T-cell (primary cell): ENCODE data around the gene ATP6V0E1. TPM values are rescaled to one million over a fixed set of nuclear protein-coding genes. Genes with fewer than 3 reads are reported as not detected.
A peak's percentile ranks its signal among the peaks of the same experiment; 100 is the strongest.
"Not testable (repeated sequence)": the region's sequence is repeated elsewhere in the genome, so short reads cannot be mapped to it uniquely, and the experiment has no call there.

Experiments used
- ATAC-seq, 4 experiments: fragments of 200-7000 bp in 3 of 4; fragments of 150-1000 bp in 1 of 4; cut with Tn5 transposase; replicated peaks in 1 of 4; 1 replicate in 3 of 4; 2 replicates in 1 of 4; pipeline ENCODE4 v1.10.0; 2021; ENCODE audit warnings: moderate library complexity in 3 of 4, mild to moderate bottlenecking in 2 of 4, moderate number of reproducible peaks in 1 of 4
- CTCF ChIA-PET, 2 donors: fragments of 300-600 bp; sonication (Branson Sonifier 250); formaldehyde crosslinking; loops; one replicate each; lab custom pipeline; 2022; ENCODE audit warnings: antibody characterized with exemption in 2 of 2; lab: Charles Lee
- POLR2A ChIA-PET, 2 donors: fragments of 300-600 bp; sonication (Branson Sonifier 250); formaldehyde crosslinking; loops; one replicate each; lab custom pipeline; 2022; ENCODE audit warnings: antibody characterized with exemption in 2 of 2; lab: Charles Lee
- DNase-seq, 35 experiments: peaks; one replicate each; pipeline versions ENCODE4 v3.0.0 to v3.0.0-alpha.2; 2013 to 2023
- H3K27ac ChIP-seq: one replicate; pipeline ENCODE4 v1.5.1; 2013; ENCODE audit warnings: low read length
- H3K27me3 ChIP-seq, 2 experiments: replicated peaks in 1 of 2; 1 replicate in 1 of 2; 2 replicates in 1 of 2; pipeline versions ENCODE4 v1.6.1 to v1.7.0; 2013; ENCODE audit warnings: low read length in 1 of 2, mixed read lengths in 1 of 2; ENCODE audit not compliant: control insufficient read depth in 2 of 2, insufficient read depth in 2 of 2; ENCODE audit errors: extremely low read depth in 1 of 2
- H3K36me3 ChIP-seq, 2 donors: 1 replicate in 1 of 2; 2 replicates in 1 of 2; pipeline versions ENCODE4 v1.6.1 to v1.7.0; 2013; ENCODE audit warnings: low read length in 1 of 2; ENCODE audit not compliant: control insufficient read depth in 2 of 2, insufficient read depth in 1 of 2; ENCODE audit errors: extremely low read depth in 1 of 2
- H3K4me1 ChIP-seq, 2 experiments: 1 replicate in 1 of 2; 2 replicates in 1 of 2; pipeline versions ENCODE4 v1.6.1 to v1.7.0; 2013; ENCODE audit warnings: low read length in 2 of 2, mixed read lengths in 1 of 2; ENCODE audit not compliant: insufficient read depth in 2 of 2, control insufficient read depth in 1 of 2; ENCODE audit errors: extremely low read depth in 1 of 2
- H3K4me3 ChIP-seq, 2 donors: 1 replicate in 1 of 2; 2 replicates in 1 of 2; pipeline versions ENCODE4 v1.5.1 to v1.7.0; 2013; ENCODE audit warnings: mild to moderate bottlenecking in 2 of 2, low read length in 1 of 2, moderate library complexity in 1 of 2; ENCODE audit not compliant: control insufficient read depth in 1 of 2; ENCODE audit errors: extremely low read depth in 1 of 2
- H3K9me3 ChIP-seq: 2 replicates; pipeline ENCODE4 v1.7.0; 2013
- H3K27ac Mint-ChIP-seq, 2 donors: one replicate each; pipeline ENCODE4 v1.8.0; 2020 to 2021; ENCODE audit warnings: mild to moderate bottlenecking in 2 of 2, mixed read lengths in 2 of 2
- H3K27me3 Mint-ChIP-seq, 2 donors: one replicate each; pipeline ENCODE4 v1.8.0; 2021 to 2022; ENCODE audit warnings: mixed read lengths in 2 of 2
- H3K36me3 Mint-ChIP-seq: one replicate; pipeline ENCODE4 v1.8.0; 2021; ENCODE audit warnings: mixed read lengths
- H3K4me1 Mint-ChIP-seq, 3 donors: one replicate each; pipeline ENCODE4 v1.8.0; 2020 to 2022; ENCODE audit warnings: mixed read lengths in 3 of 3, mild to moderate bottlenecking in 1 of 3
- H3K4me3 Mint-ChIP-seq, 3 donors: one replicate each; pipeline ENCODE4 v1.8.0; 2020 to 2022; ENCODE audit warnings: mild to moderate bottlenecking in 3 of 3, mixed read lengths in 3 of 3, moderate library complexity in 3 of 3
- H3K9me3 Mint-ChIP-seq, 3 donors: one replicate each; pipeline ENCODE4 v1.8.0; 2020 to 2022; ENCODE audit warnings: mixed read lengths in 3 of 3
- WGBS: methylation state at CpG from one replicate; pipeline ENCODE4 v1.1.5; 2013; ENCODE audit warnings: missing lambda C conversion rate; ENCODE audit not compliant: insufficient coverage; 5-methylcytosine and 5-hydroxymethylcytosine counted together
- total RNA-seq, 35 experiments: library from RNA in 6 of 35; stranded (reverse) in 6 of 35; fragments of 120-200 nt in 1 of 35; gene quantifications; one replicate each; pipeline versions ENCODE4 v1.2.1 to v1.2.4 and lab custom pipeline; 2013 to 2026

The ATP6V0E1 gene
- total RNA-seq, 5 donors from 2014 or later (not counting 1 experiment from before 2014, with no cell fraction given) = 81.6 to 156 (median 132) TPM

DNA sequence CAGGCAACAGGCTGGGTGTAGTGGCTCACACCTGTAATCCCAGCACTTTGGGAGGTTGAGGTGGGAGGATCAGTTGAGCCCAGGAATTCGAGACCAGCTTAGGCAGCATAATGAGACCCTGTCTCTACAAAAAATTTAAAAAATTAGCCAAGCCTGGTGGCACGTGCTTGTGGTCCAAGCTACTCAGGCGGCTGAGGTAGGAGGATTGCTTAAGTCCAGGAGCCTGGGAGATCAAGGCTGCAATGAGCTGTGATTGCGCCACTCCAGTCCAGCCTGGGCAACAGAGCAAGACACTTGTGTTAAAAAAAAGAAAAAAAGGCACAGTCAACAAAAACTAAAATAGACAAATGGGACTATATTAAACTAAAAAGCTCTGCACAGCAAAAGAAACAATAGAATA lies 29.3 kb downstream of the ATP6V0E1 start:
- Histone ChIP-seq H3K27me3 (no peaks in the 10 kb centered on the region), H3K4me1 (peaks cover 0 to 6% of the 10 kb centered on the region in 2 experiments), H3K36me3 (peaks cover 5 to 9% of the 10 kb centered on the region in 2 donors), H3K9me3 (no peaks in the 10 kb centered on the region), H3K27ac (no peak overlapping the region), H3K4me3 (no peak overlapping the region)
- H3K36me3 Mint-ChIP-seq = peaks cover 6% of the 10 kb centered on the region
- CTCF ChIA-PET = interaction anchor here (0.6 to 0.7 kb wide), 3 partner anchors 788 to 897 kb away, joined by 3 to 4 read pairs (median 4); no protein-coding TSS in a partner anchor
- peaks cover 52 to 68% (median 65%) of the 10 kb centered on the region in 3 donors for H3K4me1 Mint-ChIP-seq
- DNase-seq (no peak), ATAC-seq (no peak)
- H3K9me3 Mint-ChIP-seq = no peaks in the 10 kb centered on the region
- no peak overlapping the region for H3K27ac Mint-ChIP-seq
- H3K4me3 Mint-ChIP-seq = no peak overlapping the region
- POLR2A ChIA-PET = interaction anchor here in 1 of 2 donors (0.6 kb wide), 1 partner anchor 40 kb away, joined by 5 read pairs; no protein-coding TSS in a partner anchor
- no peaks in the 10 kb centered on the region for H3K27me3 Mint-ChIP-seq
- WGBS = 94% methylated on average over 3 of the region's 4 CpGs

DNA sequence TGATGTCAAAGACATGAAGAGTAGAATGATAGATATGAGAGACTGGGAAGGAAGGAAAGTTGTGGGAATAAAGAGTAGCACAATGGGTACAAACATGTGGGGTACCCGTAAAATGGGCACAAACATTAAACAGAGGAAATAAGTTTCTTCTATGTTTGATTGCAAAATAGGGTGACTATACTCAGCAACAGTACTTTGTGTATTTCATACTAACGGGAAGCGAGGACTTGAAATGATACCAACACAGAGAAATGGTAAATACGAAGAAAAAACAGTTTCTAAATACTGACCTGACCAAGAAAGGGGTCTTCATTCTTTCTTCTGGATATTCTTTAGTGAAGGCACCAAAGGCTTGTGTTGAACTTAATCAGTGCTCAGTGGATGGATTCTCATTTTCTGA lies 31.1 kb downstream of the ATP6V0E1 start:
- POLR2A ChIA-PET = no interaction called here
- peak overlapping the region; percentile 1 to 62 for H3K27ac Mint-ChIP-seq

DNA sequence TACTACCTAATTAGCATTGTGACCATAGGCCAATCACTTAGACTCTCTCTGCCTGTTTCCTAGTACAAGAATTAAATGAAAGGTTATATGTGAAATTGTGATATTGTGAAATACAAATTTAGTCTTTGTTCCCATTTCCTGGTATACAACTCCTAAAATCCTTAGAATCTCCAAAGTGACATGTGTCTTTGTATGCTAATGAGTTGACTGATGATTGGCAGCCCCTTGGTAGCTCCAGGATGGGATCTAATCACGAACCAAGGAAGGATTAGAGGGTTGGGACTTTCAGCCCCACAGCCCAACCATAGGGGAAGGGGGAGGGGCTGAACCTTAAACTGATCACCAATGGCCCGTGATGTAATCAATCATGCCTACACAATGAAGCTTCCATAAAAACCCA lies 31.6 kb downstream of the ATP6V0E1 start:
- Histone ChIP-seq H3K36me3 (peaks cover 5 to 17% of the 10 kb centered on the region in 2 donors), H3K27me3 (no peaks in the 10 kb centered on the region), H3K4me3 (no peak overlapping the region), H3K4me1 (peaks cover 0 to 4% of the 10 kb centered on the region in 2 experiments), H3K27ac (peak overlapping the region; percentile 12), H3K9me3 (no peaks in the 10 kb centered on the region)
- Mint-ChIP-seq H3K36me3 (peaks cover 15% of the 10 kb centered on the region), H3K4me3 (no peak overlapping the region), H3K9me3 (no peaks in the 10 kb centered on the region), H3K27me3 (no peaks in the 10 kb centered on the region), H3K4me1 (peaks cover 53 to 71% (median 64%) of the 10 kb centered on the region in 3 donors), H3K27ac (peak overlapping the region; percentile 70 to 83)
- no peak for DNase-seq
- POLR2A ChIA-PET = no interaction called here
- WGBS = no CpG with 5 or more reads among the region's 2 CpGs
- ATAC-seq = no peak
- CTCF ChIA-PET = interaction anchor here (0.5 to 0.6 kb wide), 2 partner anchors 71 to 222 kb away, joined by 4 read pairs; no protein-coding TSS in a partner anchor

More for the DNA sequence above, 31.1 kb downstream of the ATP6V0E1 start:
- ATAC-seq (no peak), DNase-seq (no peak)
- Histone ChIP-seq H3K36me3 (peaks cover 5 to 12% of the 10 kb centered on the region in 2 donors), H3K27me3 (no peaks in the 10 kb centered on the region), H3K27ac (peak overlapping the region; percentile 12), H3K4me3 (no peak overlapping the region), H3K4me1 (peaks cover 0 to 4% of the 10 kb centered on the region in 2 experiments), H3K9me3 (no peaks in the 10 kb centered on the region)
- Mint-ChIP-seq H3K9me3 (no peaks in the 10 kb centered on the region), H3K36me3 (peaks cover 10% of the 10 kb centered on the region), H3K4me3 (no peak overlapping the region), H3K4me1 (peaks cover 55 to 71% (median 64%) of the 10 kb centered on the region in 3 donors), H3K27me3 (no peaks in the 10 kb centered on the region)
- 100% methylated on average over 1 of the region's 4 CpGs for WGBS
- CTCF ChIA-PET = interaction anchor here in 1 of 2 donors (0.5 kb wide), 1 partner anchor 70 kb away, joined by 4 read pairs; no protein-coding TSS in a partner anchor

GRCh38 chr5:173015598-173016455 lies 32.3 kb downstream of the ATP6V0E1 start:
- peaks cover 21% of the 10 kb centered on the region for H3K36me3 Mint-ChIP-seq
- Histone ChIP-seq H3K27me3 (no peaks in the 10 kb centered on the region), H3K4me3 (no peak overlapping the region), H3K27ac (peak overlapping the region; percentile 12), H3K4me1 (peaks cover 0 to 4% of the 10 kb centered on the region in 2 experiments), H3K36me3 (peaks cover 0 to 23% of the 10 kb centered on the region in 2 donors), H3K9me3 (no peaks in the 10 kb centered on the region)
- no peaks in the 10 kb centered on the region for H3K27me3 Mint-ChIP-seq
- ATAC-seq (no peak), DNase-seq (no peak)
- 93% methylated on average over 9 of the region's 13 CpGs for WGBS
- peaks cover 48 to 69% (median 61%) of the 10 kb centered on the region in 3 donors for H3K4me1 Mint-ChIP-seq
- H3K9me3 Mint-ChIP-seq = no peaks in the 10 kb centered on the region
- ChIA-PET CTCF (interaction anchor here in 1 of 2 donors (0.6 kb wide), 1 partner anchor 222 kb away, joined by 4 read pairs; no protein-coding TSS in a partner anchor), POLR2A (interaction anchor here in 1 of 2 donors (1.2 kb wide), 1 partner anchor 93 kb away, joined by 3 read pairs; no protein-coding TSS in a partner anchor)
- no peak overlapping the region for H3K4me3 Mint-ChIP-seq
- H3K27ac Mint-ChIP-seq = peak overlapping the region; percentile 70 to 83

- Mint-ChIP-seq H3K27me3 (no peaks in the 10 kb centered on the region), H3K4me3 (no peak overlapping the region), H3K36me3 (peaks cover 25% of the 10 kb centered on the region), H3K27ac (peak overlapping the region; percentile 70 to 83), H3K9me3 (no peaks in the 10 kb centered on the region), H3K4me1 (peaks cover 44 to 72% (median 58%) of the 10 kb centered on the region in 3 donors)
- H3K36me3 ChIP-seq = peaks cover 0 to 27% of the 10 kb centered on the region in 2 donors
- CTCF ChIA-PET = interaction anchor here in 1 of 2 donors (1.1 kb wide), 1 partner anchor 9 kb away, joined by 4 read pairs; no protein-coding TSS in a partner anchor
- POLR2A ChIA-PET = interaction anchor here in 1 of 2 donors (1.2 kb wide), 1 partner anchor 92 kb away, joined by 3 read pairs; no protein-coding TSS in a partner anchor
- ATAC-seq (no peak), DNase-seq (no peak)
- no peaks in the 10 kb centered on the region for H3K27me3 ChIP-seq
- peaks cover 0 to 4% of the 10 kb centered on the region in 2 experiments for H3K4me1 ChIP-seq
- no peak overlapping the region for H3K27ac ChIP-seq
- H3K4me3 ChIP-seq = no peak overlapping the region
- H3K9me3 ChIP-seq = no peaks in the 10 kb centered on the region
- whole genome bisulfite sequencing = 100% methylated on average over 1 of the region's 4 CpGs
Observed at GRCh38 chr5:173016598-173017046, 33.1 kb downstream of the ATP6V0E1 start.

- H3K4me3 Mint-ChIP-seq, H3K27me3 ChIP-seq, H3K27me3 Mint-ChIP-seq, H3K9me3 Mint-ChIP-seq, H3K4me1 ChIP-seq, DNase-seq, H3K9me3 ChIP-seq, H3K27ac ChIP-seq, ATAC-seq, H3K4me3 ChIP-seq: not testable (repeated sequence)
- Mint-ChIP-seq H3K4me1 (peaks cover 42 to 72% (median 58%) of the 10 kb centered on the region in 3 donors), H3K36me3 (peaks cover 26% of the 10 kb centered on the region), H3K27ac (peak overlapping the region; percentile 70 to 83)
- H3K36me3 ChIP-seq = peaks cover 0 to 27% of the 10 kb centered on the region in 2 donors
- ChIA-PET CTCF (interaction anchor here in 1 of 2 donors (1.1 kb wide), 1 partner anchor 9 kb away, joined by 4 read pairs; no protein-coding TSS in a partner anchor), POLR2A (interaction anchor here in 1 of 2 donors (1.2 kb wide), 1 partner anchor 92 kb away, joined by 3 read pairs; no protein-coding TSS in a partner anchor)
- WGBS = 91% methylated on average over 7 of the region's 15 CpGs
Observed at GRCh38 chr5:173017087-173017486, 33.5 kb downstream of the ATP6V0E1 start.
